Middle frontal gyrus (tissue), 1 donor: ENCODE data around the gene ANK2.

Source experiments
- DNase-seq: peaks from one replicate; pipeline ENCODE4 v3.0.0-alpha.2; 2015; ENCODE audit warnings: low spot score; ENCODE audit errors: extremely low spot score

Gene ANK2

GRCh38 chr4:113335746-113336145 lies 286.3 kb downstream of the ANK2 start:
- DNase-seq, result no peak

- no peak for DNase-seq
Observed at GRCh38 chr4:113336556-113336955, 287.1 kb downstream of the ANK2 start.

- DNase-seq, result no peak
Observed at GRCh38 chr4:113339430-113339813, 290.0 kb downstream of the ANK2 start.

- no peak for DNase-seq
Observed at GRCh38 chr4:113344100-113344499, 294.6 kb downstream of the ANK2 start.

GRCh38 chr4:113347245-113347644 lies 297.8 kb downstream of the ANK2 start:
- no peak for DNase-seq

- DNase-seq, result no peak
Observed at GRCh38 chr4:113349430-113349829, 300.0 kb downstream of the ANK2 start.

GRCh38 chr4:113350576-113350975 lies 301.1 kb downstream of the ANK2 start:
- no peak for DNase-seq

- no peak for DNase-seq
Observed at GRCh38 chr4:113355550-113356371, 306.3 kb downstream of the ANK2 start.

- DNase-seq, result no peak
Observed at GRCh38 chr4:113356453-113356852, 307.0 kb downstream of the ANK2 start.

GRCh38 chr4:113358784-113359183 lies 309.3 kb downstream of the ANK2 start:
- DNase-seq, result no peak

GRCh38 chr4:113365377-113365776 lies 315.9 kb downstream of the ANK2 start:
- DNase-seq, result no peak

- no peak for DNase-seq
Observed at GRCh38 chr4:113368056-113368455, 318.6 kb downstream of the ANK2 start.

GRCh38 chr4:113371111-113371510 lies 321.7 kb downstream of the ANK2 start:
- DNase-seq, result no peak

- no peak for DNase-seq
Observed at GRCh38 chr4:113375964-113376666, 326.7 kb downstream of the ANK2 start.

GRCh38 chr4:113378836-113379235 lies 329.4 kb downstream of the ANK2 start:
- no peak for DNase-seq

GRCh38 chr4:113382704-113383103 lies 333.3 kb downstream of the ANK2 start:
- no peak for DNase-seq

- DNase-seq, result no peak
Observed at GRCh38 chr4:113383111-113383785, 333.8 kb downstream of the ANK2 start.

GRCh38 chr4:113384600-113384999 lies 335.1 kb downstream of the ANK2 start:
- no peak for DNase-seq

- no peak for DNase-seq
Observed at GRCh38 chr4:113385281-113385899, 335.9 kb downstream of the ANK2 start.

GRCh38 chr4:113389160-113389559 lies 339.7 kb downstream of the ANK2 start:
- DNase-seq, result no peak

GRCh38 chr4:113390850-113391249 lies 341.4 kb downstream of the ANK2 start:
- no peak for DNase-seq
